Aorta (tissue), 5 donors: Measurements from ENCODE around the gene AGBL4. TPM values are rescaled to one million over a fixed set of nuclear protein-coding genes. Genes with fewer than 3 reads are reported as not detected.

Source experiments
- ATAC-seq: fragments of 200-7000 bp; cut with Tn5 transposase; one replicate; pipeline ENCODE4 v1.9.1; 2022; ENCODE audit warnings: moderate library complexity; ENCODE audit not compliant: low FRiP score
- DNase-seq, 2 donors: peaks; one replicate each; pipeline ENCODE4 v3.0.0-alpha.2; 2020
- H3K27ac ChIP-seq, 2 donors: one replicate each; pipeline ENCODE4 v1.5.1; 2013; ENCODE audit warnings: low read length in 2 of 2, mild to moderate bottlenecking in 2 of 2, moderate library complexity in 2 of 2, control low read depth in 1 of 2, inconsistent platforms in 1 of 2, low read depth in 1 of 2
- H3K27me3 ChIP-seq, 2 donors: one replicate each; pipeline ENCODE4 v1.6.1; 2013; ENCODE audit warnings: control low read depth in 1 of 2, low read length in 1 of 2, mild to moderate bottlenecking in 1 of 2, moderate library complexity in 1 of 2; ENCODE audit not compliant: insufficient read depth in 2 of 2, control insufficient read depth in 1 of 2
- H3K36me3 ChIP-seq, 2 donors: one replicate each; pipeline ENCODE4 v1.6.1; 2013; ENCODE audit warnings: control low read depth in 1 of 2, low read length in 1 of 2, mild to moderate bottlenecking in 1 of 2; ENCODE audit not compliant: insufficient read depth in 2 of 2, control insufficient read depth in 1 of 2
- H3K4me1 ChIP-seq, 2 donors: one replicate each; pipeline ENCODE4 v1.6.1; 2013; ENCODE audit warnings: low read length in 2 of 2, control low read depth in 1 of 2, mild to moderate bottlenecking in 1 of 2, moderate library complexity in 1 of 2; ENCODE audit not compliant: insufficient read depth in 2 of 2, control insufficient read depth in 1 of 2
- H3K4me3 ChIP-seq, 2 donors: one replicate each; pipeline ENCODE4 v1.5.1; 2013; ENCODE audit warnings: low read length in 2 of 2, control low read depth in 1 of 2, mild to moderate bottlenecking in 1 of 2
- H3K9me3 ChIP-seq: one replicate; pipeline ENCODE4 v1.6.1; 2013; ENCODE audit warnings: mild to moderate bottlenecking, low read length; ENCODE audit not compliant: control insufficient read depth
- WGBS, 2 donors: extraction: QIAGEN DNeasy Blood & Tissue Kit; methylation state at CpG; one replicate each; pipeline ENCODE4 v1.1.7; 2013; 5-methylcytosine and 5-hydroxymethylcytosine counted together
- intact Hi-C, 2 donors: fragments of 100-400 bp; cut with DNase I; formaldehyde crosslinking; loops; one replicate each; pipeline versions ENCODE4 v1.14.2 to v1.15.0; 2022
- polyA plus RNA-seq, 2 donors: library from polyadenylated mRNA; stranded (reverse); fragments of 200-250 nt; gene quantifications; one replicate each; pipeline ENCODE4 v1.2.3, GENCODE V29; 2013
- total RNA-seq, 2 donors: library from RNA; stranded (reverse); fragmentation: NEBNext Ultra II Directional; extraction: Animal tissue kit (Norgen Biotek cat#: 25700); gene quantifications; one replicate each; pipeline ENCODE4 v1.2.1, GENCODE V29; 2021
- donor health status: healthy with polysubstance abuse.
- donor health status: Bipolar disorder and iron deficiency.
- donor health status: DM: no; HTN: no; CAD: no.
- donor health status: DM: no; HTN: no; CAD: no.
- donor health status: DM: yes; HTN: yes; CAD: no.

Gene AGBL4
- total and polyA plus RNA-seq, 4 donors, result 0.18 TPM; not detected in 3

- Histone ChIP-seq H3K27ac (no peak overlapping the region), H3K36me3 (no peaks in the 10 kb centered on the region), H3K27me3 (no peaks in the 10 kb centered on the region), H3K4me1 (peaks cover 0 to 3% of the 10 kb centered on the region in 2 donors), H3K9me3 (no peaks in the 10 kb centered on the region), H3K4me3 (no peak overlapping the region)
- ATAC-seq, result no peak
- no peak for DNase-seq
- WGBS, 2 donors, result 81 to 82% methylated on average over 1 of the region's 1 CpG
- intact Hi-C loops, result no loop called here
Measured at GRCh38 chr1:48937732-48938131, 1086.0 kb downstream of the AGBL4 start.

- H3K4me1 ChIP-seq, result peaks cover 0 to 7% of the 10 kb centered on the region in 2 donors
- no peak overlapping the region for H3K27ac ChIP-seq
- DNase-seq, result no peak
- H3K4me3 ChIP-seq, result no peak overlapping the region
- no peaks in the 10 kb centered on the region for H3K27me3 ChIP-seq
- intact Hi-C loops, result no loop called here
- WGBS, 2 donors, result 37 to 63% methylated on average over 2 of the region's 2 CpGs
- no peak for ATAC-seq
- H3K36me3 ChIP-seq, result no peaks in the 10 kb centered on the region
- no peaks in the 10 kb centered on the region for H3K9me3 ChIP-seq
Measured at GRCh38 chr1:48936436-48936835, 1087.3 kb downstream of the AGBL4 start.

- H3K27ac ChIP-seq, result no peak overlapping the region
- ATAC-seq, result no peak
- intact Hi-C loops, result no loop called here
- H3K27me3 ChIP-seq, result no peaks in the 10 kb centered on the region
- no peaks in the 10 kb centered on the region for H3K9me3 ChIP-seq
- 65 to 66% methylated on average over 1 of the region's 1 CpG for WGBS, 2 donors
- peaks cover 0 to 6% of the 10 kb centered on the region in 2 donors for H3K4me1 ChIP-seq
- H3K36me3 ChIP-seq, result no peaks in the 10 kb centered on the region
- H3K4me3 ChIP-seq, result no peak overlapping the region
- DNase-seq, result no peak
Measured at GRCh38 chr1:48932366-48932765, 1091.4 kb downstream of the AGBL4 start.

GRCh38 chr1:48931506-48932192 lies 1092.1 kb downstream of the AGBL4 start:
- H3K4me3 ChIP-seq, result no peak overlapping the region
- peak overlapping the region; percentile 14 to 30 for H3K27ac ChIP-seq
- no peaks in the 10 kb centered on the region for H3K9me3 ChIP-seq
- H3K4me1 ChIP-seq, result peaks cover 0 to 6% of the 10 kb centered on the region in 2 donors
- ATAC-seq, result peak; percentile 70
- H3K36me3 ChIP-seq, result no peaks in the 10 kb centered on the region
- DNase-seq, result peak in 1 of 2 donors; percentile 59
- 6% methylated on average over 7 of the region's 7 CpGs for WGBS, 2 donors
- intact Hi-C loops, result no loop called here
- H3K27me3 ChIP-seq, result no peaks in the 10 kb centered on the region

- WGBS, 2 donors, result 88 to 89% methylated on average over 4 of the region's 4 CpGs
Measured at GRCh38 chr1:48930011-48930410, 1093.7 kb downstream of the AGBL4 start.

GRCh38 chr1:48924099-48924498 lies 1099.7 kb downstream of the AGBL4 start:
- H3K4me3 ChIP-seq, result no peak overlapping the region
- DNase-seq, result no peak
- H3K4me1 ChIP-seq, result no peaks in the 10 kb centered on the region
- no peak overlapping the region for H3K27ac ChIP-seq
- ATAC-seq, result no peak
- intact Hi-C loops, result no loop called here
- H3K36me3 ChIP-seq, result no peaks in the 10 kb centered on the region
- no peaks in the 10 kb centered on the region for H3K9me3 ChIP-seq
- H3K27me3 ChIP-seq, result no peaks in the 10 kb centered on the region

More at GRCh38 chr1:48930011-48930410, 1093.7 kb downstream of the AGBL4 start:
- H3K9me3 ChIP-seq, result no peaks in the 10 kb centered on the region
- no peak for DNase-seq
- H3K4me1 ChIP-seq, result peaks cover 0 to 6% of the 10 kb centered on the region in 2 donors
- H3K36me3 ChIP-seq, result no peaks in the 10 kb centered on the region
- no peak overlapping the region for H3K27ac ChIP-seq
- intact Hi-C loops, result no loop called here
- H3K4me3 ChIP-seq, result no peak overlapping the region
- ATAC-seq, result no peak
- no peaks in the 10 kb centered on the region for H3K27me3 ChIP-seq

- DNase-seq, result no peak
- no peaks in the 10 kb centered on the region for H3K27me3 ChIP-seq
- WGBS, 2 donors, result 16 to 24% methylated on average over 1 of the region's 1 CpG
- no peak overlapping the region for H3K4me3 ChIP-seq
- intact Hi-C loops, result no loop called here
- H3K36me3 ChIP-seq, result no peaks in the 10 kb centered on the region
- no peak overlapping the region for H3K27ac ChIP-seq
- no peaks in the 10 kb centered on the region for H3K9me3 ChIP-seq
- H3K4me1 ChIP-seq, result no peaks in the 10 kb centered on the region
- ATAC-seq, result no peak
Measured at GRCh38 chr1:48923116-48923515, 1100.6 kb downstream of the AGBL4 start.

- DNase-seq (no peak), ATAC-seq (no peak)
- no peaks in the 10 kb centered on the region for H3K36me3 ChIP-seq
- no peak overlapping the region for H3K4me3 ChIP-seq
- no peaks in the 10 kb centered on the region for H3K9me3 ChIP-seq
- H3K4me1 ChIP-seq, result no peaks in the 10 kb centered on the region
- intact Hi-C loops, result no loop called here
- H3K27ac ChIP-seq, result no peak overlapping the region
- no peaks in the 10 kb centered on the region for H3K27me3 ChIP-seq
- 84 to 87% methylated on average over 3 of the region's 3 CpGs for WGBS, 2 donors
Measured at GRCh38 chr1:48920851-48921250, 1102.9 kb downstream of the AGBL4 start.

GRCh38 chr1:48917901-48918603 lies 1105.7 kb downstream of the AGBL4 start:
- WGBS, 2 donors, result 88 to 91% methylated on average over 8 of the region's 8 CpGs
- Histone ChIP-seq H3K4me3 (no peak overlapping the region), H3K36me3 (no peaks in the 10 kb centered on the region), H3K27me3 (no peaks in the 10 kb centered on the region), H3K4me1 (no peaks in the 10 kb centered on the region), H3K27ac (no peak overlapping the region), H3K9me3 (no peaks in the 10 kb centered on the region)
- ATAC-seq, result no peak
- DNase-seq, result no peak
- intact Hi-C loops, result no loop called here
